Calu3 (cell line): ENCODE measurements around the gene PCDHB1. TPM values are rescaled to one million over a fixed set of nuclear protein-coding genes. Genes with fewer than 3 reads are reported as not detected.

Experiments used
- BruUV-seq: library from RNA; stranded (reverse); fragments of 400-500 nt; replicated peaks from 2 replicates; lab custom pipeline; 2021; lab: Mats Ljungman, UMichigan
- CTCF ChIA-PET: fragments of 300-600 bp; sonication (Branson Sonifier 250); formaldehyde crosslinking; loops from one replicate; lab custom pipeline; 2022; ENCODE audit warnings: antibody characterized with exemption; lab: Charles Lee
- DNase-seq: peaks from one replicate; pipeline ENCODE4 v3.0.0; 2022
- H3K27ac Mint-ChIP-seq: one replicate; pipeline ENCODE4 v1.8.0; 2022; ENCODE audit warnings: mixed read lengths; ENCODE audit not compliant: unreplicated experiment
- H3K27me3 Mint-ChIP-seq: one replicate; pipeline ENCODE4 v1.8.0; 2022; ENCODE audit warnings: mixed read lengths; ENCODE audit not compliant: unreplicated experiment
- H3K36me3 Mint-ChIP-seq: one replicate; pipeline ENCODE4 v1.8.0; 2022; ENCODE audit warnings: mild to moderate bottlenecking, moderate library complexity, mixed read lengths; ENCODE audit not compliant: insufficient read depth, unreplicated experiment
- H3K4me1 Mint-ChIP-seq: one replicate; pipeline ENCODE4 v1.8.0; 2022; ENCODE audit warnings: mild to moderate bottlenecking, low read depth, mixed read lengths; ENCODE audit not compliant: unreplicated experiment
- H3K4me3 Mint-ChIP-seq: one replicate; pipeline ENCODE4 v1.8.0; 2022; ENCODE audit warnings: mild to moderate bottlenecking, low read depth, moderate library complexity, mixed read lengths; ENCODE audit not compliant: unreplicated experiment
- H3K9me3 Mint-ChIP-seq: one replicate; pipeline ENCODE4 v1.8.0; 2022; ENCODE audit warnings: low read depth, mixed read lengths; ENCODE audit not compliant: unreplicated experiment
- intact Hi-C: fragments of 100-400 bp; cut with micrococcal nuclease; formaldehyde crosslinking; loops from one replicate; pipeline ENCODE4 v1.10.0; 2022; ENCODE audit not compliant: unreplicated experiment
- total RNA-seq: library from RNA; stranded (reverse); gene quantifications from 2 replicates; pipeline ENCODE4 v1.2.3, GENCODE V29; 2022
- TF ChIP-seq, protein P1 (sequence below): fragments of 200-600 bp; IDR thresholded peaks from one replicate; pipeline ENCODE4 v1.8.0; 2022; ENCODE audit warnings: antibody characterized with exemption; ENCODE audit not compliant: unreplicated experiment

The PCDHB1 gene
- total RNA-seq, 1 experiment from 2014 or later = not detected

DNA sequence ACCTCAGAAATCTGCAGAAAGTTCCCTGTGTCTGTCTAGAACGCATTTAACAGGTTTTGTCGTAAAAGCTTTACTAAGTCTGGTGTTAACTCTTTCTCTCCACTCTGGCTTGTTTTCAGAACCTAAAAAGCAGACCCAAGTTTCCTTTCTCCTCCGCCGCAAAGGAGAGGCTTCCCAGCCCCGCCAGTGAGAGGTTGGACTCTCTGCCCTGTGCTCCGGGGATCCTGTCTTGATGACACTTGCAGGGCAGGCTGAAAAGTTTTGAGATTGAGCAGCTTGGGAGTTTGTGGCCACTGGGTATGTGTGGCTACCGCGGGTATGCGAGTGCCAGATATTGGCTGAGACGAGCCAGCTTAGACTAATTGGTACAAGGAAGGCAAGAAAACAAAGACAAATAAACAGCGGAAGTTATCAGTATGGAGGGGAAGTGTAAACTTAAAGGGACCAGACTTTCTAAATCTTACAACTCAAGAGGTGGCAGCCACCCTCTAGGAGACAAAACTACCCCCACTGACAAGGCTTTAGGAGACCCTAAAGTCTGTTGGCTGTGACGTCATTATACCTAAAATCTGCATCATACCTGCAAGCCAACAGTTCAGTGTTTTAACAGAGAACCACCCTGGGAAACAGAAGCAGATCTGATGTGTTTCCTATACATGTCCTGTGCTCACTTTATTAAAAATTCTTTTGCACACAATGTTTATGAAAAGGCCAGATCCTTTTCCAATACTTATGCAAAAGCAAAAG is 41.0 kb upstream of the PCDHB1 start:
- Mint-ChIP-seq H3K9me3 (peaks cover 3% of the 10 kb centered on the region), H3K4me3 (no peak overlapping the region), H3K4me1 (peaks cover 9% of the 10 kb centered on the region), H3K36me3 (peaks cover 7% of the 10 kb centered on the region), H3K27ac (no peak overlapping the region), H3K27me3 (no peaks in the 10 kb centered on the region)
- intact Hi-C loops = no loop called here
- TF ChIP-seq, protein P1, sequence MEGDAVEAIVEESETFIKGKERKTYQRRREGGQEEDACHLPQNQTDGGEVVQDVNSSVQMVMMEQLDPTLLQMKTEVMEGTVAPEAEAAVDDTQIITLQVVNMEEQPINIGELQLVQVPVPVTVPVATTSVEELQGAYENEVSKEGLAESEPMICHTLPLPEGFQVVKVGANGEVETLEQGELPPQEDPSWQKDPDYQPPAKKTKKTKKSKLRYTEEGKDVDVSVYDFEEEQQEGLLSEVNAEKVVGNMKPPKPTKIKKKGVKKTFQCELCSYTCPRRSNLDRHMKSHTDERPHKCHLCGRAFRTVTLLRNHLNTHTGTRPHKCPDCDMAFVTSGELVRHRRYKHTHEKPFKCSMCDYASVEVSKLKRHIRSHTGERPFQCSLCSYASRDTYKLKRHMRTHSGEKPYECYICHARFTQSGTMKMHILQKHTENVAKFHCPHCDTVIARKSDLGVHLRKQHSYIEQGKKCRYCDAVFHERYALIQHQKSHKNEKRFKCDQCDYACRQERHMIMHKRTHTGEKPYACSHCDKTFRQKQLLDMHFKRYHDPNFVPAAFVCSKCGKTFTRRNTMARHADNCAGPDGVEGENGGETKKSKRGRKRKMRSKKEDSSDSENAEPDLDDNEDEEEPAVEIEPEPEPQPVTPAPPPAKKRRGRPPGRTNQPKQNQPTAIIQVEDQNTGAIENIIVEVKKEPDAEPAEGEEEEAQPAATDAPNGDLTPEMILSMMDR = no peak
- CTCF ChIA-PET = no interaction called here
- DNase-seq = no peak
- BruUV-seq = no TSS peak

DNA sequence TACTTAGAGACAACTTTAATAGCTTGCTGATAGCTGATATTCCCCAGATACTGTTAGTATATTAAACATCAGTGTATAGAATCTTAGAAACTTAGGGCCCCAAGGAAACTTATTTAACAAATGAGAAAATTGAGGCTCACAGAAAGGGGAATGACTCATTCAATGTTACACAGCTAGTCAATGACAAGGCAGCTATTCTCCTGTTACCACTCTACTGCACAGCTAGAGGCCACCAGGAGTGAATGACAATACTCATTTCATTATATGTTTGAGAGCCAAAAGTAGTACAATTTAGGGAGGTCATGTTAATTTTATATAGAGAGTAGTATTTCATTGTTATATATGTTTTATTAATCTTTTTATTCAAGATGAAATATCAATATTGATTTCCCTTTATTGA is 33.2 kb upstream of the PCDHB1 start:
- TF ChIP-seq, protein P1 = no peak
- no peak overlapping the region for H3K4me3 Mint-ChIP-seq
- H3K27ac Mint-ChIP-seq = no peak overlapping the region
- H3K9me3 Mint-ChIP-seq = no peaks in the 10 kb centered on the region
- intact Hi-C loops = no loop called here
- H3K36me3 Mint-ChIP-seq = no peaks in the 10 kb centered on the region
- H3K27me3 Mint-ChIP-seq = no peaks in the 10 kb centered on the region
- CTCF ChIA-PET = interaction anchor here (0.6 to 1.7 kb wide), 3 partner anchors 14 to 46 kb away, joined by 4 to 6 read pairs (median 6); no protein-coding TSS in a partner anchor
- BruUV-seq = no TSS peak
- DNase-seq = no peak
- H3K4me1 Mint-ChIP-seq = no peaks in the 10 kb centered on the region

DNA sequence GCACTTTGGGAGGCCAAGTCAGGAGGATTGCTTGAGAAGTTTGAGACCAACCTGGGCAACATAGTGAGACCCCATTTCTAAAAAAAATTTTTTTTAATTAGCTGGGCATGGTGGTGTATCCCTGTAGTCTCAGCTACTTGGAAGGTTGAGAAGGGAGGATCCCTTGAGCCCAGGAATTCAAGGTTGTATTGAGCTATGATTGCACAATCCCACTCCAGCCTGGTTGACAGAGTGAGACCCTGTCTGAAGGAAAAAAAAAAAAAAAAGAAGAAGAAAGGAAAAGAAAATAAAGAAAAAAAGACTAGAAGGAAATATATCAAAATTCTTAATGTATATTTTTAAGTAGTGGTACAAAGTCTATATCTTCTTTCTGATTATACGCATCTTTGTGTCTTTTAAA is 28.8 kb upstream of the PCDHB1 start:
- intact Hi-C loops = no loop called here
- no peak for DNase-seq
- no peak overlapping the region for H3K4me3 Mint-ChIP-seq
- no peaks in the 10 kb centered on the region for H3K36me3 Mint-ChIP-seq
- H3K4me1 Mint-ChIP-seq = no peaks in the 10 kb centered on the region
- no peaks in the 10 kb centered on the region for H3K27me3 Mint-ChIP-seq
- no TSS peak for BruUV-seq
- H3K9me3 Mint-ChIP-seq = peaks cover 4% of the 10 kb centered on the region
- H3K27ac Mint-ChIP-seq = no peak overlapping the region
- CTCF ChIA-PET = interaction anchor here (0.5 to 0.7 kb wide), 2 partner anchors 290 to 1080 kb away, joined by 3 to 4 read pairs; no protein-coding TSS in a partner anchor
- TF ChIP-seq, protein P1 = no peak

DNA sequence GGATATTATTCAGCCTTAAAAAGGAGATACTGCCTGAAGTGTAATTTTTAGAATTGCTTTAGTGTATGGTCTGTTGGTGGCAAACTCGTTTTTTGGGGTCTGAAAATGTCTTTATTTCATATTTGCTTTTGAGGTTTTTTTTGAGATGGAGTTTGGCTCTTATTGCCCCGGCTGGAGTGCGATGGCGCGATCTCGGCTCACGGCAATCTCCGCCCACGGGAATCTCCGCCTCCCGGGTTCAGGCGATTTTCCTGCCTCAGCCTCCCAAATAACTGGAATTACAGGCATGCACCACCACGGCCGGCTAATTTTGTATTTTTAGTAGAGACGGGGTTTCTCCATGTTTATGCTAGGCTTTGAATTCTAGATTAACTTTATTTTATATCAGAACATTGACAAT is 20.2 kb upstream of the PCDHB1 start:
- no TSS peak for BruUV-seq
- intact Hi-C loops = no loop called here
- no peak for DNase-seq
- no peaks in the 10 kb centered on the region for H3K27me3 Mint-ChIP-seq
- no peak overlapping the region for H3K27ac Mint-ChIP-seq
- no peak overlapping the region for H3K4me3 Mint-ChIP-seq
- no peaks in the 10 kb centered on the region for H3K9me3 Mint-ChIP-seq
- no peaks in the 10 kb centered on the region for H3K36me3 Mint-ChIP-seq
- CTCF ChIA-PET = no interaction called here
- no peaks in the 10 kb centered on the region for H3K4me1 Mint-ChIP-seq
- TF ChIP-seq, protein P1 = no peak
